ENCODE data around the gene GMPR2.
"Not testable (repeated sequence)": the region's sequence is repeated elsewhere in the genome, so short reads cannot be mapped to it uniquely, and the experiment has no call there.

Gene GMPR2

DNA sequence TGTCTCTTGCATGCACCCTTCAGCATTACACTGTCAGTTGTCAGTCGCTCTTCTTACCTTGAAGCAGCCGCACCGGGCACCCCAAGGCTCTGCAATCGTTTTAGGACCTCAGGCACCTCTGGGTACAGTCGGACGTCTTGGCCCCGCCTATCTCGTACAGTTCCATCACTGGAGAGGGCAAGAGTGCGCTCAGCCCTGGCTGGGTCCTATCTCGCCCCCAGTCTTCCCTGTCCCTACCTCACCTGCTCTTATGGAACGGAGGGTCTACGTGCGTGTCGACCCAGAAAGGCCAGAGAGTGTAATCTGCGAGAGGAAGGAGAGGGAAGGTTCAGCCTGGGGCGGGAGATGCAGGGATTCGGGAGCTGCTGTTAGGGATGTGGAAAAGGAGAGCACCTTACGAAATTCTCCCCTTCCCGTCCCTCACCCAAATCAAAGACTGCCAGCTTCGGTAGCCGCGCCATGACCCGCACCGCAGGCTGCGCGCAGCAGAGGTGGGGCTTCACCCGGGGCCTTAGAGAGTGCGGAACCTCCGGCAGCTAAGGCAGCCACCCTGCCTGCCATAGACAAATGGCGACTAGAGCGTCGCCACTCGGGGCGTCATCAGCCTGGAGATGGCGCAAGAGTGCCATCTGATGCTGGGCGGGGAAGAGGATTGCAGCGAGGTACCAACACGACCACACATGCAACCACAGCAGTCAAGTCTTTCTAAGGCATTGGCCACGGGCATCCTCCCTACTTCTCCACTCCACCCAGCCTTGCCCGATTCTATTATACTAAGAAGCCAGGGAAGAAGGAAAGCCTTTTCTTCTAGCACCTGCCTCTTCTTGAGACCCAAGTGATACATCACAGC, 17.0 kb upstream of the GMPR2 start, which contains the start of gene MDP1:
Gene MDP1 (minus strand): TSS at position 572 of the 850 bp plus-strand sequence. CDS start 111 bp downstream, at position 461.
- Histone ChIP-seq H3K9me3 (ENCODE audit: insufficient read depth, low read depth, low read length) (no peaks in the 10 kb centered on the region), H2AFZ (ENCODE audit: insufficient read depth, low read length, poor library complexity) (peak within 1 kb of the TSS; percentile 69), H3K4me3 (ENCODE audit: low read depth, low read length) (peak within 1 kb of the TSS; percentile 75), H4K91ac (ENCODE audit: low read depth, low read length) (peak within 1 kb of the TSS; percentile 73), H2BK120ac (ENCODE audit: insufficient read depth, low read length, poor library complexity) (peak within 1 kb of the TSS; percentile 13), H3K36me3 (ENCODE audit: control insufficient read depth in 1 of 2, insufficient read depth in 2 of 2, low read length in 2 of 2) (peaks cover 7 to 11% of the 10 kb centered on the region in 2 experiments), H3K27me3 (ENCODE audit: insufficient read depth, low read length) (no peaks in the 10 kb centered on the region), H4K8ac (ENCODE audit: low read depth, low read length) (peak within 1 kb of the TSS; percentile 88), H3K27ac (ENCODE audit: low read depth, low read length) (peak within 1 kb of the TSS; percentile 18), H3K23ac (ENCODE audit: low read length) (no peak within 1 kb of the TSS), H4K12ac (ENCODE audit: low read depth, low read length) (peak within 1 kb of the TSS; percentile 36), H3K14ac (ENCODE audit: low read length) (peak within 1 kb of the TSS; percentile 69), H2BK5ac (ENCODE audit: low read depth, low read length, poor library complexity) (no peak within 1 kb of the TSS), H3K4me1 (ENCODE audit: control insufficient read depth in 1 of 2, insufficient read depth in 2 of 2, low read length in 2 of 2) (peaks cover 0 to 2% of the 10 kb centered on the region in 2 experiments), H3K4ac (ENCODE audit: low read depth, low read length) (peak within 1 kb of the TSS; percentile 42), H3K9ac (ENCODE audit: low read length) (peak within 1 kb of the TSS; percentile 85), H2BK12ac (ENCODE audit: low read length) (no peak within 1 kb of the TSS), H2AK5ac (ENCODE audit: low read length) (peak within 1 kb of the TSS; percentile 29), H3K4me2 (ENCODE audit: low read length) (peak within 1 kb of the TSS; percentile 72), H3K79me2 (ENCODE audit: control insufficient read depth, insufficient read depth, low read length, poor library complexity) (peaks cover 3% of the 10 kb centered on the region), H3K79me1 (ENCODE audit: low read length) (peaks cover 8% of the 10 kb centered on the region), H3K18ac (ENCODE audit: low read length) (peak within 1 kb of the TSS; percentile 72)
- no CpG with 5 or more reads among the region's 40 CpGs for WGBS (ENCODE audit: extremely low coverage, insufficient coverage, insufficient read length)
- DNase-seq, result peak; percentile 83 to 91

DNA sequence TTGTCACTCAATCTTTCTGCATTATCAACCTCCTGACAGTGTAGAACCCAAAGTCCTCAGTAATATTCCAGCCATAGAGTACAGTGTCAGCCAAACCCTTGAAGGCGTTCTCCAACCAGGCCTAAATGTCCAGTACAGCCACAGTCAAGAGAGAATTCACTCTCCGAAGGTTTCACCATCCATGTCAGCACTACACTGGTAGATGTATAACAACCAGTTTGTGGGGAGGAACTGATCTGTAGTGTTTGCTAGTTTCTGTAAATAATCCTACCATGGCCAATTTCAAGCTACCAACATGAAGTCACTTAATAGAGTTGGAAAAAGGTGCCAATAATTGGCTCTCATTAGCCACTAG, 16.4 kb upstream of the GMPR2 start:
- Histone ChIP-seq H3K4me1 (ENCODE audit: control insufficient read depth in 1 of 2, insufficient read depth in 2 of 2, low read length in 2 of 2) (peaks cover 0 to 2% of the 10 kb centered on the region in 2 experiments), H2BK12ac (ENCODE audit: low read length) (no peak overlapping the region)

DNA sequence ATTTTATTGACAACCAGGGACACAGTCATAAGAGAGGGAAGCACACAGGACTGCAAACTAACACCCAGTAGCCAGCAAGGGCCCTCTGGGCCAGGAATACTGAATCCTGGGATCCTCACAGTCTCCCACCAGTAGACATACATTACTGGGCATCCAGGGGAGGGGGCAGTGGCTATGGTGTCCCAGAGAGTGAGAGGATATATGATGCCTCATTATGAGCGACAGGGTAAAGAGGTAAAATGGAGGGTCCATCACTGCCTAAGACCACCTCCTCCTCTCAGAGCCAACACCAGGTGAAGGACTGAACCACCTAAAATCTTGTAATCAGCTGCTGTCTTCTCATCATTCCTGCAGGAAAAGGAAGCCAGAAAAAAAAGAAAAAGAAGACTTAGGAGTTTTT, 15.9 kb upstream of the GMPR2 start:
- DNase-seq; H4K91ac ChIP-seq (ENCODE audit: low read depth, low read length); H4K8ac ChIP-seq (ENCODE audit: low read depth, low read length); H3K4me2 ChIP-seq (ENCODE audit: low read length); H2BK120ac ChIP-seq (ENCODE audit: insufficient read depth, low read length, poor library complexity); H2BK5ac ChIP-seq (ENCODE audit: low read depth, low read length, poor library complexity); H3K18ac ChIP-seq (ENCODE audit: low read length); H3K4ac ChIP-seq (ENCODE audit: low read depth, low read length); H2BK12ac ChIP-seq (ENCODE audit: low read length); H3K79me2 ChIP-seq (ENCODE audit: control insufficient read depth, insufficient read depth, low read length, poor library complexity); H3K4me3 ChIP-seq (ENCODE audit: low read depth, low read length); H3K4me1 ChIP-seq (ENCODE audit: control insufficient read depth in 1 of 2, insufficient read depth in 2 of 2, low read length in 2 of 2); H3K9me3 ChIP-seq (ENCODE audit: insufficient read depth, low read depth, low read length); H3K36me3 ChIP-seq (ENCODE audit: control insufficient read depth in 1 of 2, insufficient read depth in 2 of 2, low read length in 2 of 2); H3K27me3 ChIP-seq (ENCODE audit: insufficient read depth, low read length); H3K14ac ChIP-seq (ENCODE audit: low read length); H3K79me1 ChIP-seq (ENCODE audit: low read length); H3K23ac ChIP-seq (ENCODE audit: low read length); H4K12ac ChIP-seq (ENCODE audit: low read depth, low read length); H3K27ac ChIP-seq (ENCODE audit: low read depth, low read length); H3K9ac ChIP-seq (ENCODE audit: low read length); H2AK5ac ChIP-seq (ENCODE audit: low read length); H2AFZ ChIP-seq (ENCODE audit: insufficient read depth, low read length, poor library complexity): not testable (repeated sequence)
- no CpG with 5 or more reads among the region's 1 CpG for WGBS (ENCODE audit: extremely low coverage, insufficient coverage, insufficient read length)

More for the DNA sequence above, 16.4 kb upstream of the GMPR2 start:
- no peak overlapping the region for H3K18ac ChIP-seq (ENCODE audit: low read length)
- H2AFZ ChIP-seq (ENCODE audit: insufficient read depth, low read length, poor library complexity), result no peak overlapping the region
- H4K12ac ChIP-seq (ENCODE audit: low read depth, low read length), result no peak overlapping the region
- no peak overlapping the region for H3K27ac ChIP-seq (ENCODE audit: low read depth, low read length)
- H2BK5ac ChIP-seq (ENCODE audit: low read depth, low read length, poor library complexity), result no peak overlapping the region
- no peak overlapping the region for H4K91ac ChIP-seq (ENCODE audit: low read depth, low read length)
- H3K9ac ChIP-seq (ENCODE audit: low read length), result no peak overlapping the region
- no peak overlapping the region for H3K4ac ChIP-seq (ENCODE audit: low read depth, low read length)
- H3K4me2 ChIP-seq (ENCODE audit: low read length), result peak overlapping the region; percentile 72
- no peak overlapping the region for H3K4me3 ChIP-seq (ENCODE audit: low read depth, low read length)
- no peak overlapping the region for H3K23ac ChIP-seq (ENCODE audit: low read length)
- H3K9me3 ChIP-seq (ENCODE audit: insufficient read depth, low read depth, low read length), result no peaks in the 10 kb centered on the region
- H3K79me2 ChIP-seq (ENCODE audit: control insufficient read depth, insufficient read depth, low read length, poor library complexity), result peaks cover 3% of the 10 kb centered on the region
- DNase-seq, result no peak
- H2BK120ac ChIP-seq (ENCODE audit: insufficient read depth, low read length, poor library complexity), result no peak overlapping the region
- H2AK5ac ChIP-seq (ENCODE audit: low read length), result no peak overlapping the region
- peaks cover 8% of the 10 kb centered on the region for H3K79me1 ChIP-seq (ENCODE audit: low read length)
- H3K14ac ChIP-seq (ENCODE audit: low read length), result no peak overlapping the region
- H4K8ac ChIP-seq (ENCODE audit: low read depth, low read length), result no peak overlapping the region
- no CpG with 5 or more reads among the region's 2 CpGs for WGBS (ENCODE audit: extremely low coverage, insufficient coverage, insufficient read length)
- H3K27me3 ChIP-seq (ENCODE audit: insufficient read depth, low read length), result no peaks in the 10 kb centered on the region
- H3K36me3 ChIP-seq (ENCODE audit: control insufficient read depth in 1 of 2, insufficient read depth in 2 of 2, low read length in 2 of 2), result peaks cover 7 to 9% of the 10 kb centered on the region in 2 experiments

DNA sequence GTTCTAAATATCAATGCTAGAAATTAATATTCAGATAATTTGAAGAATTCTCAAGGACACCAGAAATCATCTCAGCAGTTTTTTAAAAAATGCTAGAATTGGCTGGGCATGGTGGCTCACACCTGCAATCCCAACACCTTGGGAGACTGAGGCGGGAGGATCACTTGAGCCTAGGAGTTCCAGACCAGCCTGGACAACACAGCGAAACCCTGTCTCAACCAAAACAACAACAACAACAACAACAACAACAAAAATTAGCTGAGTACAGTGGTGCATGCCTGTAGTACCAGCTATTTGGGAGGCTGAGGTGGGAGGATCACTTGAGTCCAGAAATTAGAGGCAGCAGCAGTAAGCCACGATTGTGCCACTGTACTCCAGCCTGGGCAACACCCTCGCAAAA, 13.6 kb upstream of the GMPR2 start:
- no peak overlapping the region for H3K9ac ChIP-seq (ENCODE audit: low read length)
- peaks cover 5% of the 10 kb centered on the region for H3K79me2 ChIP-seq (ENCODE audit: control insufficient read depth, insufficient read depth, low read length, poor library complexity)
- no peak overlapping the region for H2BK12ac ChIP-seq (ENCODE audit: low read length)
- H3K14ac ChIP-seq (ENCODE audit: low read length), result no peak overlapping the region
- H3K27ac ChIP-seq (ENCODE audit: low read depth, low read length), result no peak overlapping the region
- H4K91ac ChIP-seq (ENCODE audit: low read depth, low read length), result no peak overlapping the region
- no peaks in the 10 kb centered on the region for H3K4me1 ChIP-seq (ENCODE audit: control insufficient read depth in 1 of 2, insufficient read depth in 2 of 2, low read length in 2 of 2)
- H3K4me3 ChIP-seq (ENCODE audit: low read depth, low read length), result no peak overlapping the region
- H4K8ac ChIP-seq (ENCODE audit: low read depth, low read length), result no peak overlapping the region
- H2BK5ac ChIP-seq (ENCODE audit: low read depth, low read length, poor library complexity), result no peak overlapping the region
- no CpG with 5 or more reads among the region's 4 CpGs for WGBS (ENCODE audit: extremely low coverage, insufficient coverage, insufficient read length)
- no peak overlapping the region for H3K23ac ChIP-seq (ENCODE audit: low read length)
- H3K18ac ChIP-seq (ENCODE audit: low read length), result no peak overlapping the region
- H2AFZ ChIP-seq (ENCODE audit: insufficient read depth, low read length, poor library complexity), result no peak overlapping the region
- H2BK120ac ChIP-seq (ENCODE audit: insufficient read depth, low read length, poor library complexity), result no peak overlapping the region
- no peaks in the 10 kb centered on the region for H3K27me3 ChIP-seq (ENCODE audit: insufficient read depth, low read length)
- H3K4ac ChIP-seq (ENCODE audit: low read depth, low read length), result no peak overlapping the region
- peaks cover 3% of the 10 kb centered on the region for H3K79me1 ChIP-seq (ENCODE audit: low read length)
- no peak overlapping the region for H4K12ac ChIP-seq (ENCODE audit: low read depth, low read length)
- H3K4me2 ChIP-seq (ENCODE audit: low read length), result no peak overlapping the region
- DNase-seq, result no peak
- peaks cover 7 to 8% of the 10 kb centered on the region in 2 experiments for H3K36me3 ChIP-seq (ENCODE audit: control insufficient read depth in 1 of 2, insufficient read depth in 2 of 2, low read length in 2 of 2)
- H2AK5ac ChIP-seq (ENCODE audit: low read length), result no peak overlapping the region
- H3K9me3 ChIP-seq (ENCODE audit: insufficient read depth, low read depth, low read length), result no peaks in the 10 kb centered on the region

All from trophoblast cell (in vitro differentiated cells and primary cell).